Fibroblast of peridontal ligament (primary cell): Measurements from ENCODE around the gene COA5.
"Not testable (repeated sequence)": the region's sequence is repeated elsewhere in the genome, so short reads cannot be mapped to it uniquely, and the experiment has no call there.

Experiments
- DNase-seq: peaks from one replicate; pipeline ENCODE4 v3.0.0-alpha.2; 2010; ENCODE audit errors: extremely low read depth

The COA5 gene

DNA sequence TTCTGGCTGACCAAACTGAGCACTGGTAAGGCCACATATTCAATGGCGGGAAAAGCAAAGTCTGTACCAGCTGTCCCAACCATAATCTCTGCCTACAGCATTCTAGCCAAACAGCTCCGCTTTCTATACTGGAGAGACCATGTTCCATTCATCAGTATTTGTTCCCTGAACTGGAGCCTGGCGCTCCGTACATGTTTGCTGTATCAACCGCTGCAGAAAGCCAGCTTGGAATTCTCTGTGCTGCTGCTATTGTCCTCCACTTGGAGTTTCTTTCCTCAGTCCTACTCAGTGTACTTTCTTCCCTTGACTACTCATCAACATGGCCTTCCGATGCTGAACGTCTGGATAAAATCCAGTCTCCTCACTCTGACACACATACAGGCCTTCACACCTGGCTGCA is 1.9 kb downstream of the COA5 start:
- no peak for DNase-seq

GRCh38 chr2:98605076-98605475 is 3.2 kb downstream of the COA5 start:
- DNase-seq: no peak

GRCh38 chr2:98604547-98604946 is 3.8 kb downstream of the COA5 start:
- peak; percentile 14 for DNase-seq

DNA sequence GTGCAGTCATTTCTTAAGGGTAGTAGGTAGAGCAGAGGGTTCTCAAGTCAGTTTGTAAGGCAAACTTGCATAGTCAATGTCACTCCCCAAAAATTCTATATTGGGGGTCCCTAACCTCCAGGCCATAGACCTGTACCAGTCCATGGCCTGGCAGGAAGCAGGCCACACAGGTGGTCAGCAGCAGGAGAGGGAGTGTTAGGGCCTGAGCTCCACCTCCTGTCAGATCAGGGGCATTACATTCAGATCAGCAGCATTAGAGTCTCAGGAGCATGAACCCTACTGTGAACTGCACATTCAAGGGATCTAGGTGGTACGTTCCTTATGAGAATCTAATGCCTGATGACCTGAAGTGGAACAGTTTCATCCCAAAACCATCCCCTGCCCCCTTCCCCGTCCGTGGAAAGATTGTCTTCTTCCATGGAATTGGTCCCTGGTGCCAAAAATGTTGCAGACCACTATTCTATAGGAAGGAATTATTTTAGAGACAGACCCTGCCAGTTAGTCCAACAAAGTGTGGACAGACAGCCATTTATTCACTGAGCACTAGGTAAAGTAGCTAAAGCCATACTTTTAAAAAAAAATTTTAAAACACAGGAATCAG is 6.7 kb downstream of the COA5 start:
- DNase-seq: peak; percentile 36

- DNase-seq: peak; percentile 38
Observed at GRCh38 chr2:98598781-98599428, 9.4 kb downstream of the COA5 start.

DNA sequence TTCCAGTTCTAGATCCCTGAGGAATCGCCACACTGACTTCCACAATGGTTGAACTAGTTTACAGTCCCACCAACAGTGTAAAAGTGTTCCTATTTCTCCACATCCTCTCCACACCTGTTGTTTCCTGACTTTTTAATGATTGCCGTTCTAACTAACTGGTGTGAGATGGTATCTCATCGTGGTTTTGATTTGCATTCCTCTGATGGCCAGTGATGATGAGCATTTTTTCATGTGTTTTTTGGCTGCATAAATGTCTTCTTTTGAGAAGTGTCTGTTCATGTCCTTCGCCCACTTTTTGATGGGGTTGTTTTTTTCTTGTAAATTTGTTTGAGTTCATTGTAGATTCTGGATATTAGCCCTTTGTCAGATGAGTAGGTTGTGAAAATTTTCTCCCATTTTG is 13.6 kb downstream of the COA5 start:
- not testable (repeated sequence) for DNase-seq

GRCh38 chr2:98592565-98592964 is 15.7 kb downstream of the COA5 start:
- no peak for DNase-seq

DNA sequence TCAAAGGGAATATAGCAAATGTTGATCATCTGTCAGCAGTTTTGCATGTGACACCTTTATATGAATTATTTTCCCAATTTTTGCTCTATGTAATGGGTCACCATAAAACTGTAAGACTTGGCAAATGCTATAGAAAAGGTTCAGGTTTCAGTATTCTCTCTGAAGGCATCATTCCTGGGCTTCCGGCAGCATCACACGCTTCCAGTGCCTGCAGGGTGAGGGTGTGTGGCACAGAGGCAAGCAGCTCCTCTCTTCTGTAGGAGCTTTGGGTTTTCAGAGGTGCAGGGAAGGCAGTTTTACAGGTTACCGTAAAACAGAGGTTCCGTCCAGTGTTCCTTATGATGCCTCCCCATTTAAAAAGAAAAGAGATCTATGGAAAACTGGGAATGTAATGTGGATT is 18.8 kb downstream of the COA5 start:
- no peak for DNase-seq

- DNase-seq: no peak
Observed at GRCh38 chr2:98588880-98589431, 19.4 kb downstream of the COA5 start.

GRCh38 chr2:98586551-98587140 is 21.7 kb downstream of the COA5 start:
- no peak for DNase-seq

- no peak for DNase-seq
Observed at GRCh38 chr2:98585386-98585785, 22.9 kb downstream of the COA5 start.

DNA sequence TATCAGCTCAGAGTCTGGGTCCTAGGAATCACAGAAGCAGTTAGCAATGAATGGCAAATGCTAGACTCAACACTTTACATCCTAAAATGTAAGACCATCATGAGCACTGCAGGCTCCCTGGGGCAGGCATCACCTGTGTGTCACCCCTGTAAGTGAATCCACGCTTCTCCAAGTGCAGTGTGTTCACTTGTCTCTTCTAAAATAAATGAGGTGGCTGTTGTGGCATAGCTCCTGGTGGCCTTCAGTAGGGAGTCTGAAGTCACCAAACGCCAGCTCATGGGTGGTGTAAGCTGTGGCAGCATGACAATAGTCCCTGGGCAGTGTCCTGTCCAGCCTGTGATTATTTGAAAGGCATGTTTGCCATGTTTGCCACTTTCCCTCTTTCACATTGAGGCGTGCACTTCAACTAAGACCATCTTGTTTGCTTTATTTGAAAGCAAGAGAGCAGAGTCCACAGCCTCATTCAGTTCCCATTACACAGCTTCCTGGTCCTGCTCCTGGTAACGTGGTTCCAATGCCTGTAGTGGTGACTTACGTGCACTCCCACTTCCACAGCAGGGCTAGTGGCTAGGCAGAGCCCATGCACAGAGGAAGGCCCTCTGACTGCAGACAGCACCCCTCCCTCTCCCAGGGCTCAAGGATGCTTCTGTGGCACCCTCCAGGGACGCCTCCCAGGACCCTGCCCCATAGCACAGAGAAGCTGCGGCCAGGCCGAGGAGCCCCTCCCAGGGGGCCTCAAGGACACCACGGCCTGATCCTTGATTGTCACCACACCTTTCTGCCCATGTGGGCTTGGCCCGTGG is 24.3 kb downstream of the COA5 start:
- DNase-seq: no peak

DNA sequence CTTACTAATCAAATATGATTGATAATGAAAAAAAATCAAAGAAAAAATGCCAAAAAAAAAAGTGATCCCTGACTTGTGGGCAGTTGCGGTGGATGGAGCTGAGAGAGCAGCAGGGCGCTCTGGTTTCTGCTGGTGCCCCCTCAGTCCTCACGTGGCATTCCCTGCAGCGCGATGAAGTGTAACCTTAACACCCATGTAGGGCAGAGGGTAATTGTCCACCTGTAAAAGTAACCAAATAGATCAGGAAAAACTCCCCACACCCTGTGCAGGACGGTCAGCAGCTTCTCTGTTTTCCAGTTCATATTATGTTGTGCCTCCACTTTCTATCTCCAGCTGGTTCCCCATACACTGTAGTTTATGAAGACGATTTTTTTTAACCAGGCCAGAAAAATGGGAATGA is 25.0 kb downstream of the COA5 start:
- no peak for DNase-seq

- DNase-seq: no peak
Observed at GRCh38 chr2:98582523-98582922, 25.8 kb downstream of the COA5 start.

DNA sequence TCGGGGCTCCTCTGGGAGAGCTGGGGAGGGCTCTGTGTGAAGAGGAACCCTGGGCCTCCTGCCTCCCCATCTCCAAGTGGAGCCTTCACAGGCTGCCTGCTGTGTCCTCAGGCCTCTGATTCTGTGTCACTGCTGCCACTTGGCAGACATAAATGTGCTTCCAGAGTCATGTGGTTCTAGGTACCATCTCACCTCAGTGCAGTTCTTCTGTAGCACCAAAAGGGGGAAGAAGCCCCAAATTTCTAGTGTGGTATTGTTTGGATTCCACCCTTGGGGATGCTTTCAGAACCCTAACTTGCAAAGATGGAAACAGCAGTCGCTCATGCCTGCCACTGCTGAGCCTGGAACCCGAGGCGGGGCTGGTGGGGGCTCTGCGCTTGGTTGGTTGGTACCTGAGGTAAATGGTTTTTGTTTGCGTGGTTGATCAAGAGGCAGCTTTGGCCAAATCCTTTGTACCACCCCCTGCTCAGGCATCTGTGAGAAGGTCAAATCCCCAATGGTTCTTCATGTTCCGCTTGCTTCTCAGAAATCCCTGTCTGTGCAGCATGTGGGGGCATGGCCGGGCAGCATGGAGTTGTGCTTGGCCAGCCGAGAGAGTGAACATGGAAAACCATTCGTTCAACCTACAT is 27.5 kb downstream of the COA5 start:
- no peak for DNase-seq

GRCh38 chr2:98579926-98580325 is 28.4 kb downstream of the COA5 start:
- DNase-seq: no peak

DNA sequence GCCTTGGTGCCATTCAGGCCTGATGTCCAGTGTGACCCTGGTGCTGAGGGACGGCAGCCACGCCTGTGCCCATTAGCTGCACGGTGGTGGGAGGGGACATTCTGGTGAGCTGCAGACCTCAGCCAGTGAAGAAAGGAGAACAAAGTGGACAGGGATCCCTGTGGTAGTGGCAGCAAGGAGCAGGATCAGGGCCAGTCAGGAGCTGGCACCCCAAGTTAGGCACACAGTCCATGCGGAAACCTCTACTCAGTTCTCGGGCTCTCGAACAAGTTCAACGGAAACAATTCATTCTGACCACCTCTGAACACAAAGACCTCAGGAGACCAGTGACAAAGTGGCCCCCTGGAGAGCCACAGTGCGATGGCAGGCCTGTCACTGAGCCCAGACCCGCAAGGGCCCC is 30.1 kb downstream of the COA5 start:
- DNase-seq: no peak

- DNase-seq: no peak
Observed at GRCh38 chr2:98577313-98577712, 31.0 kb downstream of the COA5 start.

GRCh38 chr2:98576666-98577312 is 31.5 kb downstream of the COA5 start:
- DNase-seq: no peak

DNA sequence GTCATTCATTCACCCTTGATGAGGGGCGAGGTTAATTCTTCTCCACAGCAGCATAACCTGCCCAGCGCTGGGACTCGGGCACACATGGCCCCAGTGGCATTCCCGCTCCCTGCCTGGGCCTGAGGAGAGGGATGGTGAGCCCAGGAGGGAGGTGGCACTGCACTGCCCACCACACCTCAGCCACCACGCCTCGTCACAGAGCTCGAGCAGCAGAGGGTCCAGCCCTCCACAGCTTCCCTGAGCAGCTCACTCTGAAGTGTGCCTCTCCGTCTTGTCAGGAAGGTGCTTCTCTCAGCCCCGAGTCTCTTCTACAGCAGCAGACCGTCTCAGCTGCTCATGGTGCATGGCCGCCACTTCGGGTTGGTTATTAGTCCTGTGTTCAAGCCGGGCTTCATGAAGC is 34.9 kb downstream of the COA5 start:
- DNase-seq: no peak

GRCh38 chr2:98572676-98573075 is 35.6 kb downstream of the COA5 start:
- no peak for DNase-seq
